Kidney glomerular epithelial cell (primary cell): ENCODE data around the gene UGT1A8.
"Not testable (repeated sequence)": the region's sequence is repeated elsewhere in the genome, so short reads cannot be mapped to it uniquely, and the experiment has no call there.

Source experiments
- DNase-seq: peaks from one replicate; lab custom pipeline; 2025; lab: John Stamatoyannopoulos, UW

The UGT1A8 gene

GRCh38 chr2:233686928-233687327 is 69.5 kb downstream of the UGT1A8 start:
- no peak for DNase-seq

GRCh38 chr2:233688341-233688740 is 70.9 kb downstream of the UGT1A8 start:
- DNase-seq: no peak

GRCh38 chr2:233689031-233689430 is 71.6 kb downstream of the UGT1A8 start:
- no peak for DNase-seq

GRCh38 chr2:233689501-233689900 is 72.1 kb downstream of the UGT1A8 start:
- DNase-seq: no peak

- peak; percentile 26 for DNase-seq
Measured at GRCh38 chr2:233690444-233690843, 73.0 kb downstream of the UGT1A8 start.

- no peak for DNase-seq
Measured at GRCh38 chr2:233691443-233692433, 74.3 kb downstream of the UGT1A8 start.

GRCh38 chr2:233692648-233693047 is 75.2 kb downstream of the UGT1A8 start, which contains the start of gene UGT1A6:
UGT1A6 (plus strand) TSS chr2:233692890; CDS start chr2:233693005, 115 bp downstream.
- no peak for DNase-seq

- no peak for DNase-seq
Measured at GRCh38 chr2:233693963-233694362, 76.5 kb downstream of the UGT1A8 start.

- DNase-seq: no peak
Measured at GRCh38 chr2:233698740-233699139, 81.3 kb downstream of the UGT1A8 start.

- DNase-seq: no peak
Measured at GRCh38 chr2:233699424-233700027, 82.1 kb downstream of the UGT1A8 start.

GRCh38 chr2:233700028-233700635 is 82.7 kb downstream of the UGT1A8 start:
- peak; percentile 99 for DNase-seq

- DNase-seq: not testable (repeated sequence)
Measured at GRCh38 chr2:233700842-233701241, 83.4 kb downstream of the UGT1A8 start.

GRCh38 chr2:233702238-233702637 is 84.8 kb downstream of the UGT1A8 start:
- DNase-seq: no peak

GRCh38 chr2:233705911-233706506 is 88.6 kb downstream of the UGT1A8 start:
- peak; percentile 81 for DNase-seq

GRCh38 chr2:233706720-233707119 is 89.3 kb downstream of the UGT1A8 start:
- peak; percentile 78 for DNase-seq

GRCh38 chr2:233707940-233708644 is 90.7 kb downstream of the UGT1A8 start:
- DNase-seq: peak; percentile 49

GRCh38 chr2:233708942-233709341 is 91.5 kb downstream of the UGT1A8 start:
- DNase-seq: no peak

- DNase-seq: peak; percentile 85
Measured at GRCh38 chr2:233711312-233712008, 94.0 kb downstream of the UGT1A8 start.

GRCh38 chr2:233712611-233713261 is 95.3 kb downstream of the UGT1A8 start, which contains the start of gene UGT1A5:
UGT1A5 (plus strand) TSS chr2:233712907; CDS start chr2:233712992, 85 bp downstream.
- no peak for DNase-seq

- no peak for DNase-seq
Measured at GRCh38 chr2:233713262-233713615, 95.8 kb downstream of the UGT1A8 start.
